Globus pallidus (tissue), 1 donor: ENCODE results near the gene AR.

Experiments used
- DNase-seq: peaks from one replicate; pipeline ENCODE4 v3.0.0-alpha.2; 2015; ENCODE audit warnings: low spot score

Gene AR

DNA sequence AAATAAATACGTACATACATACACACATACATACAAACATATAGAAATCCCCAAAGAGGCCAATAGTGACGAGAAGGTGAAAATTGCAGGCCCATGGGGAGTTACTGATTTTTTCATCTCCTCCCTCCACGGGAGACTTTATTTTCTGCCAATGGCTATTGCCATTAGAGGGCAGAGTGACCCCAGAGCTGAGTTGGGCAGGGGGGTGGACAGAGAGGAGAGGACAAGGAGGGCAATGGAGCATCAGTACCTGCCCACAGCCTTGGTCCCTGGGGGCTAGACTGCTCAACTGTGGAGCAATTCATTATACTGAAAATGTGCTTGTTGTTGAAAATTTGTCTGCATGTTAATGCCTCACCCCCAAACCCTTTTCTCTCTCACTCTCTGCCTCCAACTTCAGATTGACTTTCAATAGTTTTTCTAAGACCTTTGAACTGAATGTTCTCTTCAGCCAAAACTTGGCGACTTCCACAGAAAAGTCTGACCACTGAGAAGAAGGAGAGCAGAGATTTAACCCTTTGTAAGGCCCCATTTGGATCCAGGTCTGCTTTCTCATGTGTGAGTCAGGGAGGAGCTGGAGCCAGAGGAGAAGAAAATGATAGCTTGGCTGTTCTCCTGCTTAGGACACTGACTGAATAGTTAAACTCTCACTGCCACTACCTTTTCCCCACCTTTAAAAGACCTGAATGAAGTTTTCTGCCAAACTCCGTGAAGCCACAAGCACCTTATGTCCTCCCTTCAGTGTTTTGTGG is 180.7 kb downstream of the AR start:
- DNase-seq = peak; percentile 50

- no peak for DNase-seq
These were observed 181.7 kb downstream of the AR start for GRCh38 chrX:67725471-67725870.

DNA sequence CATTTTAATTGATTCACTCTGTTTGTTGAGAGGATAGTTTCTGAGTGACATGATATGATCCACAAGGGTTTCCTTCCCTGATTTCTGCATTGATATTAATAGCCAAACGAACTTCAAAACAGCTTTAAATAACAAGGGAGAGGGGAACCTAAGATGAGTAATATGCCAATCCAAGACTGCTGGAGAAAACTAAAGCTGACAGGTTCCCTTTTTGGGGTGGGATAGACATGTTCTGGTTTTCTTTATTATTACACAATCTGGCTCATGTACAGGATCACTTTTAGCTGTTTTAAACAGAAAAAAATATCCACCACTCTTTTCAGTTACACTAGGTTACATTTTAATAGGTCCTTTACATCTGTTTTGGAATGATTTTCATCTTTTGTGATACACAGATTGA is 182.2 kb downstream of the AR start:
- DNase-seq = no peak

- no peak for DNase-seq
These were observed 183.8 kb downstream of the AR start for GRCh38 chrX:67727576-67727975.

- DNase-seq = no peak
These were observed 186.5 kb downstream of the AR start for GRCh38 chrX:67730296-67730695.

- no peak for DNase-seq
These were observed 187.2 kb downstream of the AR start for GRCh38 chrX:67731061-67731460.

DNA sequence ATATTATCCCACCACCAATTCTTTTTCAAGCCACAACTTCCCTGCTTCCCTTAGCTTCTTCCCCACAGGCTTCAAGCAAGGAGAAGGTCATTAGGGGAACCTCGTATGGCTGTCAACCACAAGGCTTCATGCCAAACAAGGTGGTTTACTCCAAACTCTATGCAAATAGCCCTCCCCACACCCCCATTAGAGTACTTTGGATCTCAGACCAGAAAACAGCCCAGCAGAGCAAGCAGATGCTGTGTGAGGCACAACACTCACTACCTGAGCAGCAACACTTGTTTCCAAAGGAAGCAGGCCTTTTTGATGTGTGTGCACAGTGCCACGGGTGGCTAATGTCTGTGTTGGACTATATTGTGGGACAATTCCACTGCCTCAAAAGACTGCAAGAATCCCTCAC is 189.0 kb downstream of the AR start:
- no peak for DNase-seq

DNA sequence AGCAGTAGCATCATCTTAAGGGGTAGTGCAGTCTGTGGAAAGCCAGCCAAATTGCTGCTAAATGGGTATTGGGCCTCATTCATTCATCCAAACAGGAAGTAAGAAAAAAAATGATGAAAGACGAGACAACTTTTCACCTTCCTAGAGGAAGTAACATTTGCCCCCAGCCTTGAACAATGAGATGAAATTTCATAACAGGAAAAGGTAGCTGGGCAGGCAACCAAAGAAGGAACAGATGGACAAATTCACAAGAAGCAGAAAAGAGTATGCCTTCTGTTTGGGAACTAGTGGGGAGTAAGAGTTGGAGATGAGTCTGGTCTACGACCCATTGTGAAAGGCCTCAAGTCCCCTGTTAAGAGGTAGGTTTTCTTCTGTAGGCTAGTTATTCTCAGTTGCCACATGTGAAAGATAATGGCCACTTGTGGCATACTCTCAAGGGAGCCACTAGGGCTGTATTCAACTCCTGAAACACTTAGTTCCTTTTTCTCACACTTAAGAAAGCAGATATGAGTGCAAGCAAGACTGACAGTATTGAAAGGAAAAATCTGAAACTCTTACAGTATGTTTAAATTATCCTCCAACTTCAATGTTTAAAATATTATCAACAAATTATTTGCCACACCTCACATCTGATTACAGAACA is 190.4 kb downstream of the AR start:
- DNase-seq = no peak

GRCh38 chrX:67749536-67749935 is 205.7 kb downstream of the AR start:
- DNase-seq = no peak

DNA sequence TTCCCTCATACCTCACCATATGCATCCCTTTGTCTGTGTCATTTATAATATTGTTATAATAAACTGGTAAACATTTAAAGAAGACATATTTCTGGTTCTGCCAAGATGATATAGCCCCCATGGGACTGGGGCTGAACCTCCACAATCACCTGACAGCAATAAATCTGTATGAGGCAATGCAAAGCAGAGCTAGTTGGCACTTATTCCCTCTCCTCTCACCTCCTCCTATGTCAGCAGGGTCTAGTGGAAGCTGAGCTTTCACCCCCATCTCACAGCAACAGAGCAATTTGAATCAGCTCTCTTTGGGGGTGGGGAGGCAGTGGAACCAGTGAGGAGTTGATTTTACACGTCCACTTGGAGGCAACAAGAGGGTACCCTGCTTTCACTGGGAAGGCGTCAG is 206.9 kb downstream of the AR start:
- no peak for DNase-seq

DNA sequence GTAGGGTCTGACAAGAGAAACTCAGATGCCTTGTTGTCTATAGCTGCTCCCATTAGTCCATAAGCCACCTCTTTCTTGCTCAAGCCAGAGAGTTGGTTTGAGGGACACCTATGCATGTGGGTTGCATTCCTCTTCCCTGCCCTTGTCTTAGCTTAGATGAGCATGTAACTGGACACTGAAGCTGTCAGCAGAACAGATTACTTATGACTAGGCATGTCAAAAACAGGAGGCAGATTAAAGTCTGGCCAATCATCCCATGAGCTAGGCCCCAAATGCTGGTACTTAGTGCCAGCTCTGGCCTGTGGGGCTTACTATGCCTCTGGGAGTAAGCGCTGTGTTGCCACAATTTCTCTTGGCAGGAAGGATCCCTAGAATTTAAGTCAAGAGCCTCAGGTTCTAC is 215.2 kb downstream of the AR start:
- DNase-seq = no peak

DNA sequence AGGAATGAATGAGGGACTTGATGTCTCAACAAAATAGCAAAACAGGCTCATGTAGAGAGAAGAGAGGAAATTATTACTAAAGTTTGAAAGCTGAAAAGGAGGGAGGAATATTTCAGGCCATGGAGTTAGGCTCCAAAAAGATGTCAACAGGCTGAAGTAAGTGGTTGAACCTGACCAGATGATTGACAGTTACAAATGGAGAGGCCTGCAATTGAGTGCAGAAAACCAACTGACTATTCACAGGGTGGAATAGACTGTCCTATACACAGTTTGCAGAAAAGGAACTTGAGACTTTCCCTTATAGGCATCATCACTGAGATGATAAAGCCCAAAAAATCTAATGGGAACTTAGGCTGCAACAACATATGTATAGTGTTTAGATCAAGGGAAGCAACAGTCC is 233.3 kb downstream of the AR start:
- DNase-seq = no peak

DNA sequence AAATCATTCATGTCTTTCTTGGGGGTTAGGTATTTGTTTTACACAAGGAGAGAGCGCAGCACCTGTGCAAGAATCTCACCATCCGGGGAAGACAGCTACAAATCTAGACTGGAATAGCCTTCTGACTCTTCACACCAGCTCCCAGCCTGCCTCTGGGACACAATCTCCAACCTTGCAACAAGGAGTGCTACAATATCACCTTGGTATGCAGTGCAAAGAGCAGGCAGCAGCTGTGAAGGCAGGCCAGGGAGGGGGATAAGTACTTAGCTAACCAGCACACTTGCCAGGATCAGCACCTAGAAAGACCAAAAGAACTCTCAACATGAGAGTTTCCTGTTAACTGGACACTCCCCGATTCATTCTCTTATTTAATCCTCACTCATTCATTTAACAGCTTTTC is 235.3 kb downstream of the AR start:
- no peak for DNase-seq
